ENCODE results near the gene PHAX.

The PHAX gene

DNA sequence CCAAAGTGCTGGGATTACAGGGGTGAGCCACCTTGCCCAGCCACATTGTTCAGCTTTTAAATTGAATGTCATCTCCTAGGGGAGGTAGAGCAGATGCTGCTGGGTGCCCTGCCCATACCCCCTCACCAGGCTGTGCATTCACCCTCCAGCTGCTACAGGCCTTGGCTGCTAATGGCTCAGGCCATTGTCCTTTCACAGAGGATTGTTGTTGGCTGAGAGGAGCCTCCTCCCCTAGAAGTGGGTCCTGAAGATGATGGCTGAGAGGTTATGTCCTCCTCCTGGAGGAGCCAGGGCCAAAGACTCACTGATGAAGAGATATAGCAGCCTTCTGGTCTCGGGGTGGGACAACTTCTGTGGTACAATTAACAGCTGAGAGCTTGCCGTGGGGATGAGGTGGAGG is 74.6 kb downstream of the PHAX start:
- Histone ChIP-seq H3K27ac (no peak overlapping the region), H3K9ac (ENCODE audit: insufficient read length) (no peak overlapping the region), H3K9me3 (ENCODE audit: low read depth, low read length) (no peaks in the 10 kb centered on the region), H3K4me3 (no peak overlapping the region), H3K36me3 (ENCODE audit: insufficient read depth, low read length) (no peaks in the 10 kb centered on the region)
- TF ChIP-seq FOXP2 (optimal IDR thresholded peaks at IDR 0.05; ENCODE audit: control extremely low read depth, extremely low read length, insufficient read depth): no peak
- TF ChIP-seq POLR2AphosphoS5 (IDR thresholded peaks at IDR 0.05; ENCODE audit: borderline replicate concordance, low read depth, low read length): no peak
- TF ChIP-seq EZH2 (IDR thresholded peaks at IDR 0.05): no peak
- no peak for DNase-seq (ENCODE audit: low read depth, low spot score)

DNA sequence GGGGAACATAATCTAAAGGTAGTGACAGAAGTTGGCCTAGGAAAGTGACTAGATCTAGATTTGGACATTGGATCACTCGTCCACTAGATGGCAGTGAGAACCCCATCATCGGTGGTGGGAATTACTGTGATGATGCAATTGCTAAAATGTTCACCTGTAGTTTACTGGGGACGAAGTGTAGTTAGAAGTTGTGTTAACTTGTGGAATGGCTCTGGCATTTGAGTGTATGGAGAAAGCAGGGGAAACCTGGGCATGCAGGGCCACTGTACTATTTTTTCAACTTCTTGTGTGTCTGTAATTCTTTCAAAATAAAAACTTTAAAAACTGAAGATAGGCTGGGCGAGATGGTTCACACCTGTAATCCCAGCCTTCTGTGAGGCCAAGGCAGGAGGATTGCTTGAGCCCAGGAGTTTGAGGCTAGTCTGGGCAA is 75.5 kb downstream of the PHAX start:
- Histone ChIP-seq H3K9me3 (ENCODE audit: low read depth, low read length) (no peaks in the 10 kb centered on the region), H3K36me3 (ENCODE audit: insufficient read depth, low read length) (no peaks in the 10 kb centered on the region), H3K27ac (no peak overlapping the region), H3K4me3 (no peak overlapping the region), H3K9ac (ENCODE audit: insufficient read length) (no peak overlapping the region)
- no peak for DNase-seq (ENCODE audit: low read depth, low spot score)
- TF ChIP-seq POLR2AphosphoS5 (IDR thresholded peaks at IDR 0.05; ENCODE audit: borderline replicate concordance, low read depth, low read length) (no peak), FOXP2 (optimal IDR thresholded peaks at IDR 0.05; ENCODE audit: control extremely low read depth, extremely low read length, insufficient read depth) (no peak), EZH2 (IDR thresholded peaks at IDR 0.05) (no peak)
